ENCODE data around the gene SPOP. TPM values are rescaled to one million over a fixed set of nuclear protein-coding genes. Genes with fewer than 3 reads are reported as not detected.
"Not testable (repeated sequence)": the region's sequence is repeated elsewhere in the genome, so short reads cannot be mapped to it uniquely, and the experiment has no call there.

The SPOP gene
- total RNA-seq, 2 experiments from 2014 or later: 52.2 to 57.8 TPM

GRCh38 chr17:49571283-49571682 is 106.6 kb downstream of the SPOP start:
- no peak overlapping the region for H3K4me3 Mint-ChIP-seq
- no peaks in the 10 kb centered on the region for H3K36me3 Mint-ChIP-seq (ENCODE audit: low read depth)
- ChIA-PET POLR2A (interaction anchor here (0.9 to 3.6 kb wide), 4 partner anchors 110 to 137 kb away, joined by 3 to 19 read pairs (median 8); partner anchors contain the start of gene SLC35B1), CTCF (interaction anchor here (0.8 to 5.1 kb wide), 10 partner anchors 10 to 426 kb away, joined by 3 to 95 read pairs (median 10); no protein-coding TSS in a partner anchor)
- H3K4me1 Mint-ChIP-seq: peaks cover 33% of the 10 kb centered on the region
- no peaks in the 10 kb centered on the region for H3K9me3 Mint-ChIP-seq
- DNase-seq: no peak
- H3K27ac Mint-ChIP-seq: no peak overlapping the region
- H3K27me3 Mint-ChIP-seq: peaks cover 55% of the 10 kb centered on the region

GRCh38 chr17:49570540-49571242 is 107.2 kb downstream of the SPOP start:
- no peaks in the 10 kb centered on the region for H3K36me3 Mint-ChIP-seq (ENCODE audit: low read depth)
- POLR2A ChIA-PET: interaction anchor here (0.9 to 3.6 kb wide), 8 partner anchors 13 to 424 kb away, joined by 3 to 19 read pairs (median 4); partner anchors contain the start of genes DLX3 and SLC35B1
- peak overlapping the region; percentile 92 for H3K4me3 Mint-ChIP-seq
- peaks cover 36% of the 10 kb centered on the region for H3K4me1 Mint-ChIP-seq
- H3K27me3 Mint-ChIP-seq: peaks cover 58% of the 10 kb centered on the region
- peak overlapping the region; percentile 67 for H3K27ac Mint-ChIP-seq
- no peak for DNase-seq
- CTCF ChIA-PET: interaction anchor here (0.6 to 5.1 kb wide), 33 partner anchors 10 to 427 kb away, joined by 3 to 95 read pairs (median 4); partner anchors contain the start of genes KAT7 and SLC35B1
- H3K9me3 Mint-ChIP-seq: no peaks in the 10 kb centered on the region

- ChIA-PET CTCF (interaction anchor here (1.5 to 5.1 kb wide), 5 partner anchors 13 to 429 kb away, joined by 7 to 95 read pairs (median 20); partner anchors contain the start of gene SLC35B1), POLR2A (interaction anchor here (3.6 kb wide), 1 partner anchor 128 kb away, joined by 19 read pairs; no protein-coding TSS in a partner anchor)
- peaks cover 32% of the 10 kb centered on the region for H3K4me1 Mint-ChIP-seq
- H3K27ac Mint-ChIP-seq; H3K36me3 Mint-ChIP-seq (ENCODE audit: low read depth); H3K9me3 Mint-ChIP-seq; H3K4me3 Mint-ChIP-seq; DNase-seq: not testable (repeated sequence)
- peaks cover 47% of the 10 kb centered on the region for H3K27me3 Mint-ChIP-seq
Observed at GRCh38 chr17:49568695-49569047, 109.2 kb downstream of the SPOP start.

GRCh38 chr17:49567871-49568694 is 109.8 kb downstream of the SPOP start:
- H3K36me3 Mint-ChIP-seq (ENCODE audit: low read depth): no peaks in the 10 kb centered on the region
- ChIA-PET CTCF (interaction anchor here (0.7 to 5.1 kb wide), 17 partner anchors 11 to 429 kb away, joined by 3 to 95 read pairs (median 7); partner anchors contain the start of genes PHB1 and SLC35B1), POLR2A (interaction anchor here (0.6 to 3.6 kb wide), 3 partner anchors 113 to 220 kb away, joined by 3 to 19 read pairs (median 3); partner anchors contain the start of gene KAT7)
- no peak overlapping the region for H3K27ac Mint-ChIP-seq
- H3K4me1 Mint-ChIP-seq: peaks cover 32% of the 10 kb centered on the region
- peak; percentile 85 for DNase-seq
- H3K27me3 Mint-ChIP-seq: peaks cover 41% of the 10 kb centered on the region
- no peaks in the 10 kb centered on the region for H3K9me3 Mint-ChIP-seq
- peak overlapping the region; percentile 63 for H3K4me3 Mint-ChIP-seq

- POLR2A ChIA-PET: interaction anchor here (1.0 kb wide), 1 partner anchor 114 kb away, joined by 3 read pairs; no protein-coding TSS in a partner anchor
- H3K4me3 Mint-ChIP-seq: no peak overlapping the region
- no peak for DNase-seq
- H3K27ac Mint-ChIP-seq: no peak overlapping the region
- peaks cover 32% of the 10 kb centered on the region for H3K4me1 Mint-ChIP-seq
- H3K9me3 Mint-ChIP-seq: no peaks in the 10 kb centered on the region
- H3K27me3 Mint-ChIP-seq: peaks cover 32% of the 10 kb centered on the region
- CTCF ChIA-PET: interaction anchor here (0.7 to 3.0 kb wide), 16 partner anchors 10 to 430 kb away, joined by 3 to 28 read pairs (median 5); partner anchors contain the start of genes PHB1 and SLC35B1
- no peaks in the 10 kb centered on the region for H3K36me3 Mint-ChIP-seq (ENCODE audit: low read depth)
Observed at GRCh38 chr17:49567104-49567521, 110.8 kb downstream of the SPOP start.

- no peaks in the 10 kb centered on the region for H3K36me3 Mint-ChIP-seq (ENCODE audit: low read depth)
- CTCF ChIA-PET: interaction anchor here (0.9 to 3.0 kb wide), 4 partner anchors 11 to 430 kb away, joined by 3 to 28 read pairs (median 8); no protein-coding TSS in a partner anchor
- no peak for DNase-seq
- POLR2A ChIA-PET: no interaction called here
- no peaks in the 10 kb centered on the region for H3K9me3 Mint-ChIP-seq
- H3K4me1 Mint-ChIP-seq: peaks cover 30% of the 10 kb centered on the region
- H3K27ac Mint-ChIP-seq: no peak overlapping the region
- H3K27me3 Mint-ChIP-seq: peaks cover 30% of the 10 kb centered on the region
- no peak overlapping the region for H3K4me3 Mint-ChIP-seq
Observed at GRCh38 chr17:49566668-49567071, 111.2 kb downstream of the SPOP start.

- Mint-ChIP-seq H3K4me1 (peaks cover 24% of the 10 kb centered on the region), H3K27ac (no peak overlapping the region), H3K36me3 (ENCODE audit: low read depth) (no peaks in the 10 kb centered on the region), H3K4me3 (no peak overlapping the region), H3K27me3 (peaks cover 25% of the 10 kb centered on the region), H3K9me3 (no peaks in the 10 kb centered on the region)
- CTCF ChIA-PET: interaction anchor here (0.9 to 3.0 kb wide), 7 partner anchors 8 to 431 kb away, joined by 3 to 28 read pairs (median 5); no protein-coding TSS in a partner anchor
- DNase-seq: no peak
- POLR2A ChIA-PET: no interaction called here
Observed at GRCh38 chr17:49565948-49566491, 111.9 kb downstream of the SPOP start.

GRCh38 chr17:49564638-49565037 is 113.3 kb downstream of the SPOP start:
- ChIA-PET CTCF (interaction anchor here (0.6 to 1.2 kb wide), 5 partner anchors 118 to 582 kb away, joined by 3 to 5 read pairs (median 3); no protein-coding TSS in a partner anchor), POLR2A (no interaction called here)
- Mint-ChIP-seq H3K27me3 (peaks cover 26% of the 10 kb centered on the region), H3K4me1 (peaks cover 17% of the 10 kb centered on the region), H3K9me3 (no peaks in the 10 kb centered on the region), H3K4me3 (no peak overlapping the region), H3K27ac (no peak overlapping the region), H3K36me3 (ENCODE audit: low read depth) (no peaks in the 10 kb centered on the region)
- no peak for DNase-seq

GRCh38 chr17:49557312-49558024 is 120.4 kb downstream of the SPOP start:
- CTCF ChIA-PET: interaction anchor here (0.6 to 6.6 kb wide), 37 partner anchors 8 to 441 kb away, joined by 3 to 144 read pairs (median 5); partner anchors contain the start of genes DLX4, PHB1 and SLC35B1
- no peak overlapping the region for H3K4me3 Mint-ChIP-seq
- peak; percentile 50 for DNase-seq
- no peak overlapping the region for H3K27ac Mint-ChIP-seq
- H3K4me1 Mint-ChIP-seq: peaks cover 5% of the 10 kb centered on the region
- peaks cover 17% of the 10 kb centered on the region for H3K27me3 Mint-ChIP-seq
- H3K9me3 Mint-ChIP-seq: no peaks in the 10 kb centered on the region
- H3K36me3 Mint-ChIP-seq (ENCODE audit: low read depth): no peaks in the 10 kb centered on the region
- POLR2A ChIA-PET: interaction anchor here (0.6 to 1.9 kb wide), 4 partner anchors 12 to 150 kb away, joined by 3 to 7 read pairs (median 3); no protein-coding TSS in a partner anchor

- POLR2A ChIA-PET: interaction anchor here (0.8 to 1.9 kb wide), 5 partner anchors 120 to 149 kb away, joined by 3 to 7 read pairs (median 3); partner anchors contain the start of gene SPOP
- peaks cover 5% of the 10 kb centered on the region for H3K4me1 Mint-ChIP-seq
- no peak overlapping the region for H3K27ac Mint-ChIP-seq
- H3K27me3 Mint-ChIP-seq: peaks cover 15% of the 10 kb centered on the region
- peak; percentile 84 for DNase-seq
- no peaks in the 10 kb centered on the region for H3K36me3 Mint-ChIP-seq (ENCODE audit: low read depth)
- no peak overlapping the region for H3K4me3 Mint-ChIP-seq
- CTCF ChIA-PET: interaction anchor here (0.6 to 6.6 kb wide), 47 partner anchors 10 to 448 kb away, joined by 3 to 144 read pairs (median 4); partner anchors contain the start of genes PHB1 and SLC35B1
- H3K9me3 Mint-ChIP-seq: no peaks in the 10 kb centered on the region
Observed at GRCh38 chr17:49556223-49556943, 121.5 kb downstream of the SPOP start.
